IMR-90 (cell line): ENCODE results near the gene CLK4. TPM values are rescaled to one million over a fixed set of nuclear protein-coding genes. Genes with fewer than 3 reads are reported as not detected.

Experiments
- ATAC-seq: fragments of 200-7000 bp; cut with Tn5 transposase; 2 replicates; pipeline ENCODE4 v1.9.1; 2020; ENCODE audit warnings: low read depth, mild to moderate bottlenecking, moderate library complexity
- BruUV-seq: library from RNA; stranded (reverse); fragments of 400-500 nt; replicated peaks from 2 replicates; lab custom pipeline; 2021; lab: Mats Ljungman, UMichigan
- CTCF ChIA-PET: fragments of 300-600 bp; formaldehyde crosslinking; extraction: SDS; loops from one replicate; lab custom pipeline; 2021; ENCODE audit warnings: antibody characterized with exemption; lab: Yijun Ruan, JAX
- POLR2A ChIA-PET: fragments of 300-600 bp; sonication (Branson Sonifier 250); formaldehyde crosslinking; loops from one replicate; lab custom pipeline; 2022; ENCODE audit warnings: antibody characterized with exemption; ENCODE audit not compliant: unreplicated experiment; lab: Charles Lee
- DNase-seq: peaks from one replicate; pipeline ENCODE4 v3.0.0; 2013
- H2AFZ ChIP-seq: replicated peaks from 2 replicates; pipeline ENCODE3; 2013; ENCODE audit warnings: low read length, mild to moderate bottlenecking; ENCODE audit not compliant: poor library complexity
- H2AK5ac ChIP-seq: 2 replicates; pipeline ENCODE4 v1.6.1; 2013; ENCODE audit warnings: low read depth, low read length, inconsistent platforms
- H2AK9ac ChIP-seq: replicated peaks from 2 replicates; pipeline ENCODE3; 2013; ENCODE audit warnings: mild to moderate bottlenecking, low read depth, low read length, moderate library complexity; ENCODE audit not compliant: poor library complexity
- H2BK120ac ChIP-seq: 2 replicates; pipeline ENCODE4 v1.6.1; 2013; ENCODE audit warnings: low read depth, low read length, inconsistent platforms
- H2BK15ac ChIP-seq: 3 replicates; pipeline ENCODE4 v1.6.1; 2013; ENCODE audit warnings: low read depth, low read length, inconsistent platforms
- H2BK20ac ChIP-seq: 2 replicates; pipeline ENCODE4 v1.6.1; 2013; ENCODE audit warnings: low read depth, mild to moderate bottlenecking, inconsistent platforms, low read length, moderate library complexity
- H2BK5ac ChIP-seq: 2 replicates; pipeline ENCODE4 v1.6.1; 2013; ENCODE audit warnings: mild to moderate bottlenecking, low read depth, low read length, inconsistent platforms; ENCODE audit not compliant: poor library complexity, severe bottlenecking
- H3K14ac ChIP-seq: replicated peaks from 2 replicates; pipeline ENCODE4 v1.6.1; 2013; ENCODE audit warnings: low read depth, low read length, inconsistent platforms
- H3K18ac ChIP-seq: 2 replicates; pipeline ENCODE4 v1.6.1; 2013; ENCODE audit warnings: low read depth, low read length, control low read depth
- H3K23ac ChIP-seq: 2 replicates; pipeline ENCODE4 v1.6.1; 2013; ENCODE audit warnings: low read depth, low read length, inconsistent platforms
- H3K27ac ChIP-seq: 2 replicates; pipeline ENCODE4 v1.5.1; 2013; ENCODE audit warnings: mild to moderate bottlenecking, control low read depth, low read length; ENCODE audit not compliant: insufficient read depth
- H3K27me3 ChIP-seq: 2 replicates; pipeline ENCODE4 v1.6.1; 2013; ENCODE audit warnings: low read length; ENCODE audit not compliant: control insufficient read depth, insufficient read depth
- H3K36me3 ChIP-seq: 2 replicates; pipeline ENCODE4 v1.6.1; 2013; ENCODE audit warnings: low read length, mixed read lengths; ENCODE audit not compliant: control insufficient read depth, insufficient read depth
- H3K4ac ChIP-seq: 2 replicates; pipeline ENCODE4 v1.6.1; 2013; ENCODE audit warnings: low read depth, low read length, inconsistent platforms
- H3K4me1 ChIP-seq: 2 replicates; pipeline ENCODE4 v1.6.1; 2013; ENCODE audit warnings: low read length, mixed read lengths; ENCODE audit not compliant: control insufficient read depth, insufficient read depth
- H3K4me2 ChIP-seq: 2 replicates; pipeline ENCODE4 v1.6.1; 2013; ENCODE audit warnings: low read depth, mild to moderate bottlenecking, control low read depth, low read length, moderate library complexity
- H3K4me3 ChIP-seq: 2 replicates; pipeline ENCODE4 v1.5.1; 2013; ENCODE audit warnings: low read depth, mild to moderate bottlenecking, control low read depth, low read length, moderate library complexity; ENCODE audit not compliant: insufficient read depth
- H3K56ac ChIP-seq: 2 replicates; pipeline ENCODE4 v1.6.1; 2013; ENCODE audit warnings: low read length, inconsistent platforms; ENCODE audit not compliant: insufficient read depth; ENCODE audit errors: extremely low read depth
- H3K79me1 ChIP-seq, 2 experiments: 2 replicates each; pipeline ENCODE4 v1.6.1; 2013; ENCODE audit warnings: low read length in 2 of 2, inconsistent platforms in 1 of 2, low read depth in 1 of 2
- H3K9ac ChIP-seq: 2 replicates; pipeline ENCODE4 v1.6.1; 2013; ENCODE audit warnings: low read depth, low read length, control low read depth
- H3K9me1 ChIP-seq: 2 replicates; pipeline ENCODE4 v1.6.1; 2013; ENCODE audit warnings: low read length, inconsistent platforms; ENCODE audit not compliant: insufficient read depth
- H3K9me3 ChIP-seq: 2 replicates; pipeline ENCODE4 v1.6.1; 2013; ENCODE audit warnings: low read length; ENCODE audit not compliant: control insufficient read depth, insufficient read depth
- H4K20me1 ChIP-seq: 2 replicates; pipeline ENCODE4 v1.6.1; 2013; ENCODE audit warnings: low read length, inconsistent platforms; ENCODE audit not compliant: insufficient read depth
- H4K5ac ChIP-seq: 2 replicates; pipeline ENCODE4 v1.6.1; 2013; ENCODE audit warnings: mild to moderate bottlenecking, low read depth, low read length, control low read depth
- H4K8ac ChIP-seq, 2 experiments: 2 replicates each; pipeline ENCODE4 v1.6.1; 2013; ENCODE audit warnings: low read depth in 2 of 2, low read length in 2 of 2, control low read depth in 1 of 2, inconsistent platforms in 1 of 2
- H4K91ac ChIP-seq: 2 replicates; pipeline ENCODE4 v1.6.1; 2013; ENCODE audit warnings: low read depth, low read length, inconsistent platforms; ENCODE audit not compliant: insufficient read depth
- BHLHE40 ChIP-seq: fragments of 150-350 bp; IDR thresholded peaks from 2 replicates; pipeline ENCODE4 v1.6.1; 2016; ENCODE audit warnings: mild to moderate bottlenecking, low read depth, low read length
- CHD1 ChIP-seq: IDR thresholded peaks from 2 replicates; pipeline ENCODE4 v1.6.1; 2012; ENCODE audit warnings: low read depth, low read length, improper control_type of control experiment
- FOS ChIP-seq: fragments of 150-350 bp; IDR thresholded peaks from 2 replicates; pipeline ENCODE4 v1.6.1; 2016; ENCODE audit warnings: low read depth, low read length
- MAFK ChIP-seq: IDR thresholded peaks from 2 replicates; pipeline ENCODE4 v1.6.1; 2012; ENCODE audit warnings: low read depth, low read length, improper control_type of control experiment
- MAZ ChIP-seq: IDR thresholded peaks from 2 replicates; pipeline ENCODE4 v1.6.1; 2012; ENCODE audit warnings: low read depth, mild to moderate bottlenecking, low read length, improper control_type of control experiment, moderate library complexity, borderline replicate concordance
- MXI1 ChIP-seq: IDR thresholded peaks from 2 replicates; pipeline ENCODE4 v1.6.1; 2012; ENCODE audit warnings: low read depth, mild to moderate bottlenecking, low read length, moderate library complexity, borderline replicate concordance
- NFE2L2 ChIP-seq: fragments of 150-350 bp; IDR thresholded peaks from 2 replicates; pipeline ENCODE4 v1.6.1; 2016; ENCODE audit warnings: low read depth, mild to moderate bottlenecking, low read length
- POLR2A ChIP-seq: IDR thresholded peaks from 2 replicates; pipeline ENCODE4 v1.6.1; 2012; ENCODE audit warnings: mild to moderate bottlenecking, low read depth, low read length
- RAD21 ChIP-seq: IDR thresholded peaks from 2 replicates; pipeline ENCODE4 v1.6.1; 2012; ENCODE audit warnings: low read length, improper control_type of control experiment
- RCOR1 ChIP-seq: IDR thresholded peaks from 2 replicates; pipeline ENCODE4 v1.6.1; 2012; ENCODE audit warnings: mild to moderate bottlenecking, low read length, improper control_type of control experiment; ENCODE audit not compliant: insufficient replicate concordance
- SMC3 ChIP-seq: fragments of 150-350 bp; IDR thresholded peaks from 2 replicates; pipeline ENCODE4 v1.6.1; 2016; ENCODE audit warnings: low read depth, mild to moderate bottlenecking, antibody characterized with exemption, low read length, moderate library complexity
- USF2 ChIP-seq: fragments of 150-350 bp; IDR thresholded peaks from 2 replicates; pipeline ENCODE4 v1.6.1; 2017; ENCODE audit warnings: mild to moderate bottlenecking, antibody characterized with exemption, low read length, low read depth
- WGBS, 2 experiments: methylation state at CpG; one replicate each; pipeline versions ENCODE4 v1.1.5 to v1.1.7; 2013; ENCODE audit warnings: missing lambda C conversion rate in 2 of 2; ENCODE audit not compliant: insufficient read length in 1 of 2; ENCODE audit errors: extremely low coverage in 2 of 2; 5-methylcytosine and 5-hydroxymethylcytosine counted together
- dilution Hi-C: fragments of 300-500 bp; cut with HindIII; formaldehyde crosslinking; loops from one replicate; pipeline ENCODE4 v1.14.3; 2018; ENCODE audit warnings: low sequenced_read_pairs; ENCODE audit not compliant: unreplicated experiment
- in situ Hi-C: fragments of 300-500 bp; cut with MboI; formaldehyde crosslinking; loops from 3 replicates; pipeline ENCODE4 v1.14.3; 2019; ENCODE audit warnings: low sequenced_read_pairs, inconsistent platforms, mixed read lengths
- intact Hi-C: fragments of 100-400 bp; cut with micrococcal nuclease; formaldehyde crosslinking; loops from 2 replicates; pipeline ENCODE4 v1.10.0; 2022
- polyA plus RNA-seq, 3 experiments: library from polyadenylated mRNA; depleted of rRNA; stranded (reverse); fragments of >200 nt; gene quantifications; 2 replicates each; pipeline ENCODE4 v1.2.3, GENCODE V29; 2012; ENCODE audit warnings: low replicate concordance in 1 of 3
- total RNA-seq: library from RNA; depleted of rRNA; stranded (reverse); fragments of >200 nt; gene quantifications from 2 replicates; pipeline ENCODE4 v1.2.3, GENCODE V29; 2012

Gene CLK4
- total and polyA plus RNA-seq, 2 of the 4 experiments (the other 2 are of a cell fraction): 8.2 to 11.9 TPM

GRCh38 chr5:178650214-178650613, 23.4 kb upstream of the CLK4 start:
- Histone ChIP-seq H3K9me3 (peaks cover 8% of the 10 kb centered on the region; the same call in 1 of the 2 replicates), H4K20me1 (no peaks in the 10 kb centered on the region), H4K5ac (no peak overlapping the region), H2AK9ac (no peak overlapping the region), H3K79me1 (no peaks in the 10 kb centered on the region), H2BK5ac (no peak overlapping the region), H3K18ac (no peak overlapping the region), H3K9me1 (no peaks in the 10 kb centered on the region), H3K9ac (no peak overlapping the region), H2AK5ac (no peak overlapping the region), H3K27me3 (no peaks in the 10 kb centered on the region), H3K4me3 (no peak overlapping the region), H4K8ac (no peak overlapping the region), H3K4me1 (no peaks in the 10 kb centered on the region), H2AFZ (no peak overlapping the region), H3K14ac (no peak overlapping the region), H3K27ac (no peak overlapping the region), H4K91ac (no peak overlapping the region), H3K36me3 (no peaks in the 10 kb centered on the region), H3K23ac (no peak overlapping the region), H3K4ac (no peak overlapping the region), H2BK15ac (no peak overlapping the region), H3K56ac (no peak overlapping the region), H3K4me2 (no peak overlapping the region), H2BK20ac (no peak overlapping the region), H2BK120ac (no peak overlapping the region)
- intact Hi-C loops (no loop called here), in situ Hi-C loops (no loop called here), dilution Hi-C loops (no loop called here)
- TF ChIP-seq MAZ (no peak), USF2 (no peak), RCOR1 (no peak), CHD1 (no peak), SMC3 (no peak), NFE2L2 (no peak), FOS (no peak), MXI1 (no peak), MAFK (no peak), BHLHE40 (no peak), RAD21 (no peak), POLR2A (no peak)
- ATAC-seq (no peak), DNase-seq (no peak)
- WGBS, 2 experiments: 20% methylated on average over 1 of the region's 5 CpGs; no CpG with 5 or more reads in 1 of the 2 experiments
- BruUV-seq: no TSS peak
- POLR2A ChIA-PET: no interaction called here
- CTCF ChIA-PET: no interaction called here
